Immature natural killer cell (primary cell): Measurements from ENCODE around the gene CIROP. TPM values are rescaled to one million over a fixed set of nuclear protein-coding genes. Genes with fewer than 3 reads are reported as not detected.

Experiments
- DNase-seq, 3 donors: peaks; one replicate each; pipeline ENCODE4 v3.0.0; 2022; ENCODE audit warnings: mixed read lengths in 1 of 3
- H3K27ac Mint-ChIP-seq, 6 donors: one replicate each; pipeline ENCODE4 v1.8.0; 2020; ENCODE audit warnings: mixed read lengths in 6 of 6, mild to moderate bottlenecking in 5 of 6, inconsistent platforms in 4 of 6, moderate library complexity in 3 of 6
- H3K27me3 Mint-ChIP-seq, 3 donors: one replicate each; pipeline ENCODE4 v1.8.0; 2020 to 2021; ENCODE audit warnings: low read depth in 3 of 3, mild to moderate bottlenecking in 3 of 3, mixed read lengths in 3 of 3, moderate library complexity in 3 of 3, inconsistent platforms in 1 of 3
- H3K36me3 Mint-ChIP-seq, 3 donors: one replicate each; pipeline ENCODE4 v1.8.0; 2020; ENCODE audit warnings: mixed read lengths in 3 of 3, inconsistent platforms in 2 of 3, mild to moderate bottlenecking in 2 of 3
- H3K4me1 Mint-ChIP-seq, 2 donors: one replicate each; pipeline ENCODE4 v1.8.0; 2020; ENCODE audit warnings: inconsistent platforms in 2 of 2, mild to moderate bottlenecking in 2 of 2, mixed read lengths in 2 of 2, moderate library complexity in 1 of 2
- H3K4me3 Mint-ChIP-seq, 5 donors: one replicate each; pipeline ENCODE4 v1.8.0; 2020; ENCODE audit warnings: mild to moderate bottlenecking in 5 of 5, mixed read lengths in 5 of 5, inconsistent platforms in 3 of 5, moderate library complexity in 3 of 5
- H3K9me3 Mint-ChIP-seq, 6 donors: one replicate each; pipeline ENCODE4 v1.8.0; 2020; ENCODE audit warnings: mild to moderate bottlenecking in 6 of 6, mixed read lengths in 6 of 6, inconsistent platforms in 4 of 6, moderate library complexity in 3 of 6
- polyA plus RNA-seq, 3 donors: library from polyadenylated mRNA; unstranded; fragments of 300-500 nt; fragmentation: Illumina TruSeq; gene quantifications; one replicate each; pipeline ENCODE4 v1.2.3, GENCODE V29; 2021

CIROP gene
- polyA plus RNA-seq, 3 donors from 2014 or later, result not detected

DNA sequence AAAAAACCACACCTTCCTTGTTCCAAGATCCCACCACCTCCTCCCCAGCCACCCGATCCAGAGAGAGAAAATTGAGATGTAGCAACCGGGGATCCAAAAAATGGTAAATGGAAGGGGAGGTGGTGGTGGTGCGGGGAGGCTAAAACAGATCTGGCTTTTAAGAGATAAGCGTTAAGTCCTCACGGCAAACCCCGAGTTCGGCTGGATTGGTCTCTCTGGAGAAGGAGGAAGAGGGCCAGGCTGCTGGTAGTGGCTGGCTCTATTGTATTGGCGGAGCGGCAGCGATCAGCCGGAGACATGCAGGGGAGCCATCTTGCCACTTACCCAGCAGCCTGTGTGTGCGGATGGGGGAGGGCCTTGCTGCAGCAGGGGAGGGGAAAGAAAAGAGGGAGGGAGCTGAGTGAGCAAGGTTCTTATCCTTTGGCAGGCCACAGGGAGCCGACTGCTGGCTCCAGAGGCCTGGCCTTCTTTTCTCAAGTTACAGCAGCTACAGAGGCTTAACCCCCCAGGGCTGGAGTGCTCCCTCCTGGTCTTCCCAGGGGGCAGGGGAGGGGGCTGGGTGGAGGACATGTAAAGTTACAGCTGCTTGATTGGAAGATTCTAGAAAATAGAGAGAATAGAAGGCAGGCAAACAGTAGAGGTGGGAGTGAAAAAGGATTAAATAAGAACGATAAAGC, 33.4 kb downstream of the CIROP start:
- H3K4me3 Mint-ChIP-seq, result peak overlapping the region; percentile 90 to 97 (median 91)
- peaks cover 0 to 10% (median 0%) of the 10 kb centered on the region in 3 donors for H3K27me3 Mint-ChIP-seq
- peak overlapping the region; percentile 84 to 94 (median 90) for H3K27ac Mint-ChIP-seq
- peaks cover 7 to 9% (median 8%) of the 10 kb centered on the region in 3 donors for H3K36me3 Mint-ChIP-seq
- peaks cover 33 to 35% of the 10 kb centered on the region in 2 donors for H3K4me1 Mint-ChIP-seq
- no peaks in the 10 kb centered on the region for H3K9me3 Mint-ChIP-seq
- peak; percentile 56 to 66 (median 59) for DNase-seq

DNA sequence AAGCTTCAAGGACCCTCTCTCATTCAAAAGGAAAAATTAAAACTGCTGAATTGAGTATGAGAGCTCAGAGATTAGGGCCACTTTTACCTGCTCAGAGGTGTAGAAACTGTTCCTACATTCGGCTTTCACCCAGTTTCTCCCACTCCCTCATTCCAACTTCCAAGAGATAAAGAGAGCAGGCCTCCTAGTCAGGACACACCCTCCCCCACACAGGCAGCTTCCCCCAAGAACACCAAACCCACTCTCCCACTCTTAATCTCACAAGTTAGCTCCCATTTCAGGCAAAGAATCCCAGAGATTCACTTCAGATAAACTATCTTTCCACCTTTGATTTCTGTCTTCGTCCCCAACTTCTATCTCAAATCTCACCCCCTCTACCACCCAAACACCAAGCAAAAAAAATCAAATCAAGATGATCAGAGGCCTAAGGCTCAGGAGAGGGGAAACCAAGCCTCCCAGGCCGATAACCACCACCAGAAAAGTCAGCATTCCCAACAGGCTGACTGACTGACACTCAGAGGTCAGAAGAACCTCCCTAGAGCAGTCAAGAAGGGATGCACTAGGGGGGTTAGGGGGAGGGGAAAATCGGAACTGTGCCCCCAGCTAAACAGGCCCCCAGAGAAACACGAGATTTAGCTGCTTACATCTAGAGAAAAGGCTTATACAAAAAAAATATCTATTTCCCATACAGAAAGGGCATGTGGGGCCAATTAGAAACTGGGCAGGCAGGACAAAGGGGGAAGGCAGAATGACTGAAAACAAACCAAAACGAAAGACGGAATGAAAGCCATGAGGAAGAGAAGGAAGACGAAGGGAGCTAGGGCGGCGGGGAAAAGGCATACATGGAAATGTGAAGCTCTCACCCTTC, 34.3 kb downstream of the CIROP start:
- peak overlapping the region; percentile 90 to 97 (median 91) for H3K4me3 Mint-ChIP-seq
- no peaks in the 10 kb centered on the region for H3K9me3 Mint-ChIP-seq
- H3K36me3 Mint-ChIP-seq, result peaks cover 11 to 14% (median 14%) of the 10 kb centered on the region in 3 donors
- peaks cover 33 to 35% of the 10 kb centered on the region in 2 donors for H3K4me1 Mint-ChIP-seq
- peaks cover 0 to 10% (median 4%) of the 10 kb centered on the region in 3 donors for H3K27me3 Mint-ChIP-seq
- no peak for DNase-seq
- H3K27ac Mint-ChIP-seq, result peak overlapping the region; percentile 84 to 94 (median 90)

DNA sequence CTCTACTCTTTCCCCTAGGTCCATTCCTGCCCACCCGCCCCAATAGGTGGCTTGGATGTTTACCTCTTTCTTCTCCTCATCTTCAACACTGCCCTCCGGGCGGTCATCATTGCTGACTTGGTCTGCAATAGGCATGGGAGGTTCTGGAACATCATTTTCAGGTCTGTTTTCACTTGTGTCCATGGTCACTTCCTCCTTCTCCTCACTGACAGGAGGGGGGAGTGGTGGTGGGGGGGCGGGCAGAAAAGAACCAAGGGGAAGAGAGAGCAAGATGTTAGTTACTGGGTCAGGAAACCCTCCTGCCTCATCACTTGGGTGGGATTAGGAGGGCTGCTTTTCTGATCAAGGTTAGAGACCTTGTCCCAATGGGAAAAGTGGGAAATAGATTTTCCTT, 35.4 kb downstream of the CIROP start:
- H3K4me3 Mint-ChIP-seq, result no peak overlapping the region
- no peak for DNase-seq
- H3K36me3 Mint-ChIP-seq, result peaks cover 8 to 12% (median 10%) of the 10 kb centered on the region in 3 donors
- peak overlapping the region in 3 of 6 donors; percentile 22 to 78 (median 76) for H3K27ac Mint-ChIP-seq
- H3K4me1 Mint-ChIP-seq, result peaks cover 33 to 35% of the 10 kb centered on the region in 2 donors
- no peaks in the 10 kb centered on the region for H3K9me3 Mint-ChIP-seq
- H3K27me3 Mint-ChIP-seq, result peaks cover 0 to 10% (median 5%) of the 10 kb centered on the region in 3 donors

DNA sequence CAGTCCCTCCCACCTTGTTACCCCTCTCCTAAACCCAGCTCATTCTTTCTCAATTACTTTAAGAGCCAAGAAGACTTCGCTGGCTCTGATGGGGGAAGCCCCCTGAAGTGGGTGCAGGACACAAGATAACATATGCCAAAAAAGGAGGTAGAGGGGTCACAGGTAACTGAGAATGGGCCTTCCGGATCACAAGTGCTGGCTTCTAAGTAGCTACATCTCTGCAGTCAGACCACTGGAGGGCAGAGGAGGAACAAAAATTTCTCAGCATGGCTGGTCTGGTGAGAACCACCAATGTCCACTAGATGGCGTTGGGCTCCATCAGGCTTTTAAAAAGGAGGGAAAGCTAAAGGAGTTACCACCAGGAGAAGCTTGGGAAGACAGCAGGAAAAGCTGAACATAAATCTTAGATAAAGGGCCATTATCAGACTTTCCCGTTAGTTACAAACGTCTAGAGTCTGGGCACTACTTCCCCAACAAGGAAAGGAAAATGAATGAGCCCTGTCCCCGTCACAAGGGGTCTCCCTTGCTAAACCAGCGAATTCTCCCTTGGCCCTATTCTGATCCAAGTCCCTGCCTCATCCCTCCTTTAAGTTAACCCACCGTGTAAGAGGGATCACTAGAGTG, 35.9 kb downstream of the CIROP start:
- DNase-seq, result peak; percentile 70 to 74 (median 74)
- Mint-ChIP-seq H3K4me3 (peak overlapping the region; percentile 54 to 72 (median 66)), H3K9me3 (no peaks in the 10 kb centered on the region), H3K4me1 (peaks cover 33 to 35% of the 10 kb centered on the region in 2 donors), H3K36me3 (peaks cover 8 to 13% (median 10%) of the 10 kb centered on the region in 3 donors), H3K27me3 (peaks cover 0 to 10% (median 5%) of the 10 kb centered on the region in 3 donors), H3K27ac (peak overlapping the region; percentile 23 to 84 (median 78))

DNA sequence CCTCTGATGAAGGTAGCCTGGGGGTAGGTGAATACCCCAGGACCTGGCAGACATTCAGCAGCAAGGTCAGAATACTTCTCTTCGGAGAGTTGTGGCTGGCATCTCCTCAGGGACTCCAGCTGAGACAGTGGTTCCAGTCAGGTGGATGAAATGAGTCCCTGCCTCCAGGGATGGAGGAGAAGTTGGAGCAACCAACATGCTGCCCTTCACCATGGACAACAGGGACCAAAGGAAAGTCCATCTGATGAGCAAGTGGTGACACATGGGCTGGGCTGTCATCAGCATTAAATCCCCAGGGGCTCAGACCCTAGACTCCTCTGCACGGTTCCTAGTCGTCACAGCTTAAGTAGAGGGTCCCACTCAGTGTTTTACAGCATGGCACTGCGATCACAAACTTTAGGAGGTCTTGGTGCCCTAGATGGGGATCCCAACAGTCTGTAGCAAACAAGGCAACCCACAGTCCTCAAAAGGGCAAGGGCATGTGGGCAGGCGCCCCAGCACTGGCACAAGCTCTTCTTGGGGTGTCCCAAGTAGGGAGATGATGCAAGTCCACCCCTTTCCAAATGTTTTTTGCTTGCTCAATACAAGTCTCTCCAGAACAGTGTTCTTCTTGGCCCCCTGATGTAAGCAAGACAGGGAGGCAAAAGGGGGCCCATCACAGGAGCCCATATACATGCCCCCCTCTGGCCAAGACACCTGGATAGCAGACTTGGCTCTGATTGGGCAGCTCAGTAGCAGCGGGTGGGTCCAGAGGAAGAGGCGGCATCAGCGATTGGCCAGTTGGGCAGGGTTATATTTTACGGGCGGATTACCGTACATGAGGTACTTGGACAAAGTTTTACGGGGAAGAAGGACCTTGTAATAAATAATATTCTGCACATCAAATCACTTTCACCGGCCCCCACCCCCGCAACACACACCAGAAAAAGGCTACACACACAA, 36.7 kb downstream of the CIROP start:
- Mint-ChIP-seq H3K27ac (peak overlapping the region in 3 of 6 donors; percentile 43 to 84 (median 76)), H3K9me3 (no peaks in the 10 kb centered on the region), H3K4me1 (peaks cover 33 to 35% of the 10 kb centered on the region in 2 donors), H3K4me3 (no peak overlapping the region), H3K27me3 (peaks cover 0 to 10% (median 5%) of the 10 kb centered on the region in 3 donors), H3K36me3 (peaks cover 8 to 21% (median 15%) of the 10 kb centered on the region in 3 donors)
- no peak for DNase-seq

DNA sequence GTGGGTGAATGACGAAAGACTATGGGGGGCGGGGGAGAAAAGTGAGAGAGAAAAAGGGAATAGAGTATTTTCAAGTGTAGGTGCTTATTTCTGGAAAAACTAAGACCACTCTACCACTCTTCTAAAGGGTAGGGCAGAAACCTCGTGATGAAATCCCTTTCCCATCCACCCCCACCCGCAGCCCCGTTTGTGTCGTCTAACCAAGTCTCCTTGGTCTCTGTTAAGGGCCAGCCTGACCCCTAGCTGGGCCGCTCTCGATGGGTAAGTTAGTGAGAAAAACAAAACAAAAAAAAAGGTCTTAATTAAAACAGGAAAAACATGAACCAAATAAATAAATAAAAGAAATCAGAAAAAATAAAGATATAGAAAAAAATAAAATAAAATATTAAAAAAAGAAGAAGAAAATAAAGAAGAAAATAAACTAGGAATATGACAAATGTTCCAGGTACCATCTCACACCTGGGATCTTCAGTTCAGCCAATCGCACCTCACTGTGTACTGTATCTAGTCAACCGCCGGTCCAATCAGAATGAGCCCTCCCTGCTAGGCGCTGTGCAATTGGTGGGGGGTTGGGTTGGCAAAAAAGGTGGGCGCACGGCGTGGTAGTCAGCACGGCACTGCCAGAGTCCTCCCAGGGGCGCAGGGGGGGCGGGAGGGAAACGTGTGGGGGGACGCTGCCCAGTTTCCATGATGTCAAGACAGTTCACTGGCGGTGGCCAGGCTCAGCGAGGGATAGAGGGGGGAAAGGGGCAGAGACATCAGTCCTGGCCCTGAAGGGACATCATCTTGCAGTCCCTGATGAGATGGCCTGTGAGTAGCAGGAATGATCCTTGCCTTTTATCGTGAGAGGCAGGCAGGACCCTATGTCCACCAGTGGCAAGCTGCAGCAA, 37.7 kb downstream of the CIROP start:
- Mint-ChIP-seq H3K36me3 (peaks cover 5 to 31% (median 19%) of the 10 kb centered on the region in 3 donors), H3K27ac (no peak overlapping the region)
- no peak for DNase-seq

DNA sequence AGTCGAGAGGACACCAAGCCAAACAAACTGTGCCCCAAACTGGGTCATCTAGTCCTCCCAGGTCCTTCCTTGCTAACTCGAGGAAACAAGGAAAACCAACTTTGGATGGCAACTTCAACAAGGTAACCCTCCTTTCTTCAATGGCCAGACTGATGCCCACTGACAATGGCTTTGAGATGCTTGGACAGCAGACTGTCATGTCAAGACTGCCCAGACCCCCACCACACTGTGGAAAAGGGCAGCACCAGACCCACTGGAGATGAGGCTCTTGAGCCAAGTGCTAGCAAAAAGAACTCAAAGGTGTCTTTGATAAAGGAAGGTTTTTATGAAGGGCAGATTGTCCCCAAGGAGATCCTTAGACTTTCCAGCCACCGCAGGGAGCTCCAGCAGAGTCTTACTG, 38.4 kb downstream of the CIROP start:
- Mint-ChIP-seq H3K27ac (no peak overlapping the region), H3K4me3 (no peak overlapping the region), H3K36me3 (peaks cover 4 to 33% (median 19%) of the 10 kb centered on the region in 3 donors), H3K9me3 (no peaks in the 10 kb centered on the region), H3K27me3 (peaks cover 0 to 10% (median 5%) of the 10 kb centered on the region in 3 donors), H3K4me1 (peaks cover 24 to 25% of the 10 kb centered on the region in 2 donors)
- DNase-seq, result no peak

More for the DNA sequence above, 37.7 kb downstream of the CIROP start:
- Mint-ChIP-seq H3K4me1 (peaks cover 30 to 32% of the 10 kb centered on the region in 2 donors), H3K27me3 (peaks cover 0 to 10% (median 5%) of the 10 kb centered on the region in 3 donors), H3K9me3 (no peaks in the 10 kb centered on the region), H3K4me3 (no peak overlapping the region)

DNA sequence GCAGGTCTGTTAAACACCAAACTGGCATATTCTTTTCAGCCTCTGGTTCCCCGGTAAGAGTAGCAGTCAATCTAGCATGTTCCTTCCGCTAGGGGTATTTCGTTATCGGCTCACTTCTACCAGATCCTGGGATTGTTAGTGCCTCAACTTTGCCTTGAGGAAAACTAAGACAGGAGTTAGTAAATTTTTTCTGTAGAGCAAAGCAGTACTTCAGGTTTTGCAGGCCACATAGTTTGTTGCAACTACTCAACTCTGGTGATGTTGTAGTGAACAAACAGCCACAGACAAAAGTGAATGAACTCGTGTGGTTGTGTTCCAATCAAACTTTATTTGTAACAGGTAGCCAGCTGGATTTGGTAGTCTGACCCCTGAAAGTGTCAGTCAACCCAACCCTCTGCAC, 41.2 kb downstream of the CIROP start:
- Mint-ChIP-seq H3K27ac (peak overlapping the region in 1 of 6 donors; percentile 73), H3K4me3 (no peak overlapping the region), H3K36me3 (peaks cover 4 to 34% (median 15%) of the 10 kb centered on the region in 3 donors), H3K27me3 (peaks cover 0 to 5% (median 5%) of the 10 kb centered on the region in 3 donors), H3K9me3 (peaks cover 0 to 1% (median 0%) of the 10 kb centered on the region in 6 donors), H3K4me1 (peaks cover 5% of the 10 kb centered on the region in 2 donors)
- DNase-seq, result no peak

DNA sequence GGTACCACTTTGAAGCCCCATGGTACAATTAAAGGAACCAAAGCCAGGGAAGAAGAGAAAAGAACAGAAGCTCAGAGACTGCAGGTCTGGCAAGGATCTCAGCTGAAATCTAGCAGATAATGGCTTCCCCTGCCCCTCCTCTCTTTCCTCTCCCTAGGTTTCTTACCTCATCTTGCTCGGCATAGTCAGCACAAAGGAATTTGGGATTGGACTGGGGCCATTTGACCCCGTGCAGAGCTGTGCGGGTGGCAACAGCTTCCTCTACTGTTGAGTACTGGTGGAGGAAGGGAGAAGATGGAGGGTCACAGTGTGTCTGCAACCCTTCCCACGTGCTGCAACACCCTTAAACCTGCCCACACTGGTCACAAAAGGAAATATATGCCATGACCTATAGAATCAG, 42.8 kb downstream of the CIROP start:
- DNase-seq, result no peak
- peaks cover 0 to 1% (median 0%) of the 10 kb centered on the region in 6 donors for H3K9me3 Mint-ChIP-seq
- peak overlapping the region in 1 of 6 donors; percentile 66 for H3K27ac Mint-ChIP-seq
- no peak overlapping the region for H3K4me3 Mint-ChIP-seq
- H3K27me3 Mint-ChIP-seq, result peaks cover under 1 to 6% (median 5%) of the 10 kb centered on the region in 3 donors
- peaks cover 7% of the 10 kb centered on the region in 2 donors for H3K4me1 Mint-ChIP-seq
- H3K36me3 Mint-ChIP-seq, result peaks cover 4 to 33% (median 17%) of the 10 kb centered on the region in 3 donors

DNA sequence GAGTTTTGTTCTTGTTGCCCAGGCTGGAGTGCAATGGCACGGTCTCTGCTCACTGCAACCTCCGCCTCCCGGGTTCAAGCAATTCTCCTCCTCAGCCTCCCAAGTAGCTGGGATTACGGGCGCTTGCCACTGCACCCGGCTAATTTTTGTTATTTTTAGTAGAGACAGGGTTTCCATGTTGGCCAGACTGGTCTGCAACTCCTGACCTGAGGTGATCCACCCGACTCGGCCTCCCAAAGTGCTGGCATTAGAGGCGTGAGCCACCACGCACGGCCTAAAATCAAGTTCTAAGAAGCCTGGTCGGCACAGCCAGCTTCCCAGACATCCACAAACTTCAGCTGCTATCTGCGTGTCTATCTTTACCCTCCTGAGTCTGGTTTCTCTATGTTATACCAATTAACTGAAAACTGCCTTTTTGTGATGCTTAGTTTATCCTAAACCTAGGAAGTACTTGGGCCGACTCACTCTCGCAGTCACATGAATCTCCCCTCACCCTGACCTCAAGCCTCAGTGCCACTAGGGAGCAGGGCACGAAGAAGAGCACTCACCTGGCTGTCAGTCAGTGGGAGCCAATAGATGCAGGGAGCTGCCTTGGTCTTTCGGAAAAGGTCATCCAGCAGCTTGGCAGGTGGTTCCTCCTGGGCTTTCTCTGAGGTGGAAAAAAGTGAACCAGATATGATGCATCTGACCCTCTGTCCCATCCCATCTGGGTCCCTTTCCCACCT, 44.1 kb downstream of the CIROP start:
- no peak for DNase-seq
- Mint-ChIP-seq H3K27me3 (peaks cover 2 to 5% (median 3%) of the 10 kb centered on the region in 3 donors), H3K9me3 (peaks cover 0 to 1% (median 0%) of the 10 kb centered on the region in 6 donors), H3K4me3 (no peak overlapping the region), H3K27ac (peak overlapping the region in 1 of 6 donors; percentile 22), H3K4me1 (peaks cover 18 to 19% of the 10 kb centered on the region in 2 donors), H3K36me3 (peaks cover 2 to 29% (median 14%) of the 10 kb centered on the region in 3 donors)
